RKO (cell line): ENCODE results near the gene ZNF41.

Experiments
- DNase-seq: peaks from one replicate; pipeline ENCODE4 v3.0.0-alpha.2; 2016; ENCODE audit warnings: low spot score

The ZNF41 gene

GRCh38 chrX:47489507-47490275, 6.7 kb upstream of the ZNF41 start:
- no peak for DNase-seq

GRCh38 chrX:47484885-47485284, 1.9 kb upstream of the ZNF41 start:
- DNase-seq: no peak

GRCh38 chrX:47483306-47484268, 565 bp upstream of the ZNF41 start:
- peak; percentile 38 for DNase-seq

GRCh38 chrX:47482065-47482511, 934 bp downstream of the ZNF41 start:
- no peak for DNase-seq

- no peak for DNase-seq
Measured at GRCh38 chrX:47481160-47481559, 1.9 kb downstream of the ZNF41 start.

- DNase-seq: no peak
Measured at GRCh38 chrX:47480576-47480975, 2.4 kb downstream of the ZNF41 start.

- no peak for DNase-seq
Measured at GRCh38 chrX:47475476-47475875, 7.5 kb downstream of the ZNF41 start.

GRCh38 chrX:47467106-47467505, 15.9 kb downstream of the ZNF41 start:
- no peak for DNase-seq

- DNase-seq: no peak
Measured at GRCh38 chrX:47460561-47460960, 22.5 kb downstream of the ZNF41 start.

GRCh38 chrX:47458528-47458927, 24.5 kb downstream of the ZNF41 start:
- no peak for DNase-seq

- no peak for DNase-seq
Measured at GRCh38 chrX:47456080-47456479, 26.9 kb downstream of the ZNF41 start.

GRCh38 chrX:47452112-47452511, 30.9 kb downstream of the ZNF41 start:
- DNase-seq: no peak

- no peak for DNase-seq
Measured at GRCh38 chrX:47448165-47448806, 34.7 kb downstream of the ZNF41 start.

GRCh38 chrX:47447607-47448006, 35.4 kb downstream of the ZNF41 start:
- no peak for DNase-seq

- no peak for DNase-seq
Measured at GRCh38 chrX:47446971-47447370, 36.1 kb downstream of the ZNF41 start.

- DNase-seq: no peak
Measured at GRCh38 chrX:47446431-47446830, 36.6 kb downstream of the ZNF41 start.

GRCh38 chrX:47430925-47431324, 52.1 kb downstream of the ZNF41 start:
- no peak for DNase-seq

GRCh38 chrX:47422444-47422843, 60.6 kb downstream of the ZNF41 start:
- no peak for DNase-seq

GRCh38 chrX:47420962-47421361, 62.1 kb downstream of the ZNF41 start:
- no peak for DNase-seq

GRCh38 chrX:47420265-47420664, 62.8 kb downstream of the ZNF41 start:
- no peak for DNase-seq

- DNase-seq: no peak
Measured at GRCh38 chrX:47413179-47413594, 69.8 kb downstream of the ZNF41 start.
